GM12891 (cell line): ENCODE data around the gene AGFG2.

ENCODE experiments used
- DNase-seq: peaks from one replicate; pipeline ENCODE4 v3.0.0; 2011; ENCODE audit warnings: low spot score; ENCODE audit not compliant: insufficient read length
- FAIRE-seq: peaks from 2 replicates; lab custom pipeline; 2011; peaks lifted over from hg19 to GRCh38; lab: Jason Lieb, UNC
- PAX5 ChIP-seq: IDR thresholded peaks from 2 replicates; pipeline ENCODE4 v1.6.1; 2011; ENCODE audit warnings: low read length, moderate library complexity, mild to moderate bottlenecking; ENCODE audit not compliant: insufficient read depth, severe bottlenecking
- POLR2A ChIP-seq: IDR thresholded peaks from 2 replicates; pipeline ENCODE4 v1.6.1; 2011; ENCODE audit warnings: low read depth, low read length, control low read depth
- POLR2AphosphoS5 ChIP-seq: IDR thresholded peaks from 2 replicates; pipeline ENCODE4 v1.6.1; 2011; ENCODE audit warnings: low read depth, low read length, control low read depth
- POU2F2 ChIP-seq: IDR thresholded peaks from 2 replicates; pipeline ENCODE4 v1.6.1; 2011; ENCODE audit warnings: low read depth, mild to moderate bottlenecking, control low read depth, low read length, moderate library complexity
- SPI1 ChIP-seq: IDR thresholded peaks from 2 replicates; pipeline ENCODE4 v1.6.1; 2011; ENCODE audit warnings: low read depth, low read length, control low read depth
- TAF1 ChIP-seq: IDR thresholded peaks from 2 replicates; pipeline ENCODE4 v1.6.1; 2011; ENCODE audit warnings: low read depth, low read length, control low read depth

AGFG2 gene

GRCh38 chr7:100504887-100505611 lies 34.0 kb upstream of the AGFG2 start:
- FAIRE-seq = no peak
- no peak for DNase-seq
- no peak for TF ChIP-seq PAX5

GRCh38 chr7:100506356-100506923 lies 32.6 kb upstream of the AGFG2 start:
- TF ChIP-seq TAF1 (no peak), SPI1 (no peak), POLR2AphosphoS5 (no peak), PAX5 (no peak), POLR2A (no peak), POU2F2 (no peak)
- FAIRE-seq (no peak), DNase-seq (no peak)

GRCh38 chr7:100509231-100509630 lies 29.8 kb upstream of the AGFG2 start:
- no peak for DNase-seq
- no peak for FAIRE-seq
- TF ChIP-seq PAX5 (no peak), POLR2AphosphoS5 (no peak), SPI1 (no peak)

- TF ChIP-seq PAX5 (no peak), POLR2AphosphoS5 (no peak), SPI1 (no peak), TAF1 (no peak), POLR2A (no peak), POU2F2 (no peak)
- no peak for DNase-seq
- no peak for FAIRE-seq
Measured at GRCh38 chr7:100510437-100511239, 28.4 kb upstream of the AGFG2 start.

- FAIRE-seq (no peak), DNase-seq (no peak)
- TF ChIP-seq PAX5 = no peak
- no peak for TF ChIP-seq POLR2AphosphoS5
- no peak for TF ChIP-seq SPI1
- no peak for TF ChIP-seq POU2F2
Measured at GRCh38 chr7:100513212-100513810, 25.7 kb upstream of the AGFG2 start.

- DNase-seq (no peak), FAIRE-seq (no peak)
- TF ChIP-seq SPI1 (no peak), POLR2AphosphoS5 (no peak), POU2F2 (no peak), PAX5 (no peak), POLR2A (no peak), TAF1 (no peak)
Measured at GRCh38 chr7:100515072-100515532, 23.9 kb upstream of the AGFG2 start.

- TF ChIP-seq POU2F2 (0 out of 2 replicates have a peak, but pooled peaks have one; percentile 38), POLR2A (no peak), SPI1 (no peak), PAX5 (no peak)
- FAIRE-seq = peak; percentile 74
- DNase-seq = no peak
Measured at GRCh38 chr7:100516135-100516812, 22.7 kb upstream of the AGFG2 start.

- TF ChIP-seq POU2F2 (no peak), SPI1 (no peak), POLR2AphosphoS5 (no peak), POLR2A (no peak), TAF1 (no peak), PAX5 (no peak)
- DNase-seq (no peak), FAIRE-seq (no peak)
Measured at GRCh38 chr7:100517305-100517704, 21.7 kb upstream of the AGFG2 start.

- FAIRE-seq (no peak), DNase-seq (no peak)
- no peak for TF ChIP-seq POU2F2
- TF ChIP-seq POLR2AphosphoS5 = no peak
- TF ChIP-seq SPI1 = no peak
- no peak for TF ChIP-seq TAF1
- no peak for TF ChIP-seq POLR2A
- no peak for TF ChIP-seq PAX5
Measured at GRCh38 chr7:100519580-100519979, 19.4 kb upstream of the AGFG2 start.
